ENCODE data around the gene SLC9A3.

The SLC9A3 gene

DNA sequence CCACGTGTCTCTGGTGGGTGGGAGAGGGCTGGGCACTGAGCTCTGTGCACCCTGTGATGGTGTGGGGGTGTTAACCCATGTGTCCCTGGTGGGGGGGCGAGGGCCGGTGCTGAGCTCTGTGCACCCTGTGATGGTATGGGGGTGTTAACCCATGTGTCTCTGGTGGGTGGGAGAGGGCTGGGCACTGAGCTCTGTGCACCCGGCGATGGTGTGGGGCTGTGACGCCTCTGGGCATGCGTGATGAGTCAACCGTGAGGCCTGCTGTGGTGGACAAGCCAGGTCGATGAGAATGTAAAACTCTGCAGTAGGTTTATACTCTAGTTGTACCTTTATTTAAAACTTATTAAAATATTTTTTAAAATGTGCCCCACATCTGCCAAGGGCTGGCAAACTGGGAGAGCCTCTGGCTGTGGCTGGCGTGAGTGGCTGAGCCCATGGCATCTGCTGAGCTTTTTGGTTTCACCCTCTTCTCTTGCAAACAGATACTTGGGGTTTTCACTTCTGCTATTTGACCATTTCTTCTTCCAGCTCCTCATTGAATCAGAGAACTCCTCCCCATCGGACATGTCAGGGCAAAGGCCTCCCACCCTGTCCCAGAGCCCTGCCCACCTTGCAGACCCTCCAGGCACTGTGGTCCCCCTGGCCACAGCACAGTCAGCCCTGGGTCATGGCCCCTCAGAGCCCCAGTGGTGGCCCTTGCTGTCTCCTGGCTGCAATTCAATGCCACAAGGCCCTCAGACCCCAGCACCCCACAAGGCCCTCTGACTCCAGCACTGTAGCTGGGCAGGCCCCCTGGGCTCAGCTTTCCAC, 99.7 kb downstream of the SLC9A3 start:
- DNase-seq, result no peak

DNA sequence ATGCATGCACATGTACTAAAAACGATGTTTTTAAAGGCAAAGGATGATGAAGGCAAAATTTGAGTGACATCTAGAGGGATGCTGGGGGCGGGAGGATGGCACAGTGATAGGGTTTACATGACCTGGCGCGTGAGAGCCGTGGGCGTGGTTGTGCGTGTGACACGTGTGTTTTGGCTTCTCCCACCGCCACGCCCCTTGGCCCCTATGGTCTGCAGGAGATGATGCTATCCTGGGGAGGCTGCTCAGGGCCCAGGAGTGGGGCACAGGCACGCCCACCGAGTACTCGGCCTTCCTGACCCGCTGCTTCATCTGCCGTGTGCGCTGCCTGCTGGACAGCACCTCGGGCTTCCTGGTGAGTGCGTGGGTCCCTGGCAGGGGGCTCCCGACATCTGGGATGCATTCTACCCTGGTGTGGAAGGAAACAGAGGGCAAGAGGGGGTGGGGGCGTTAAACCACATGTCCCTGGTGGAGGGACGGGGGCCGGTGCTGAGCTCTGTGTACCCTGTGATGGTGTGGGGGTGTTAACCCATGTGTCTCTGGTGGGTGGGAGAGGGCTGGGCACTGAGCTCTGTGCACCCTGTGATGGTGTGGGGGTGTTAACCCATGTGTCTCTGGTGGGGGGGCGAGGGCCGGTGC, 100.5 kb downstream of the SLC9A3 start:
- DNase-seq, result no peak

DNA sequence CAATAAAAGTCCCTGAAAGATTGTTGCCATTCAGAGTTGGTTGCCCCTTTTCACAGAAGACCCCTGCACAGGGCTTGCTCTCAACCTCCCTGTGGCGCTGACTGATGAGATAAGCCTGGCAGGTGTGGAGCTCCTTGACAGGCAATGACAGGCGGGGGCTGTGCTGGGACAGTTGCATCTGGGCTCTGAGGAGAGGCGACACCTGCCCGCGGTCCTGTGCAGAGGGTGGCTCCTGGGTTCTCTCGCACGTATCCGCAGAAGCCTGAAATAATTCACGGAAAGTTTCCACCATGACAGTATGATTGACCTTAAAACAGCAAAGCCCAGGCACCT, 101.0 kb downstream of the SLC9A3 start:
- DNase-seq, result no peak

GRCh38 chr5:422323-423232, 101.7 kb downstream of the SLC9A3 start:
- DNase-seq, result no peak

DNA sequence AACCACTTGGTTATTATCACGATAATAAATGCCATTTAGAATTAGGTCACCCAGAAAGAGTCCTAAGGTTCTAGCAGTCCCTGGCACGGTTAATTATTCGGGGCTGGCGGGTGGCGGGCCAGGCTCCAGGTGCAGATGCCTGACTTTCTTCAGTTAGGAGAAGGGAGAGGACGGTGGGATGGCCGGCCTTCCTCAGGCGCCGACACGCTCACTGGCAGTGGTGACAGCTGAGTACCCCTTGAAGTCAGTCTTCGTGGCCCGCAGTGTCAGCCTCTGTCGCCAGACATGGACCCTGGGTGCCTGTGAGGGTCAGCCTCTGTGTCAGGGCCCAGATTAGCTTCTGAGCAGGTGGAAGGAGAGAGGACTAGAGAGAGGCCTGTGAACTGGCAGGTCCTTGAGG, 102.3 kb downstream of the SLC9A3 start:
- no peak for DNase-seq

- no peak for DNase-seq
These were observed 102.9 kb downstream of the SLC9A3 start for GRCh38 chr5:421287-421880.

GRCh38 chr5:420632-421286, 103.5 kb downstream of the SLC9A3 start:
- no peak for DNase-seq
